Transverse colon (tissue), 4 donors: ENCODE results near the gene FREY1. TPM values are rescaled to one million over a fixed set of nuclear protein-coding genes. Genes with fewer than 3 reads are reported as not detected.

Experiments used
- DNase-seq: peaks from one replicate; pipeline ENCODE4 v3.0.0-alpha.2; 2019
- H3K27ac ChIP-seq, 4 donors: fragments of 200-600 bp; sonication (generic); 2 replicates each; pipeline ENCODE4 v1.5.1; 2016 to 2018; ENCODE audit warnings: inconsistent platforms in 4 of 4
- H3K27me3 ChIP-seq: fragments of 200-600 bp; sonication (generic); 2 replicates; pipeline ENCODE4 v1.5.1; 2017; ENCODE audit warnings: inconsistent platforms
- H3K36me3 ChIP-seq, 4 donors: fragments of 200-600 bp; sonication (generic); 2 replicates each; pipeline ENCODE4 v1.5.1; 2017 to 2019; ENCODE audit warnings: inconsistent platforms in 4 of 4
- H3K4me1 ChIP-seq, 4 donors: fragments of 200-600 bp; sonication (generic); 2 replicates each; pipeline ENCODE4 v1.5.1; 2017 to 2020; ENCODE audit warnings: inconsistent platforms in 4 of 4
- H3K4me3 ChIP-seq, 4 donors: fragments of 200-600 bp; sonication (generic); 1 replicate in 1 of 4; 2 replicates in 3 of 4; pipeline versions ENCODE4 v1.5.1 to v1.6.1; 2017 to 2019; ENCODE audit warnings: inconsistent platforms in 4 of 4
- H3K9me3 ChIP-seq, 2 donors: fragments of 200-600 bp; sonication (generic); 2 replicates each; pipeline ENCODE4 v1.5.1; 2017 to 2019; ENCODE audit warnings: inconsistent platforms in 2 of 2
- CTCF ChIP-seq, 5 experiments: fragments of 200-600 bp in 3 of 5; fragments of 450-650 bp in 2 of 5; sonication (generic) in 3 of 5; IDR thresholded peaks; 1 replicate in 2 of 5; 2 replicates in 3 of 5; pipeline ENCODE4 v1.5.1; 2016 to 2017; ENCODE audit warnings: antibody characterized with exemption in 5 of 5, inconsistent platforms in 3 of 5, mild to moderate bottlenecking in 2 of 5, moderate library complexity in 1 of 5
- EP300 ChIP-seq: sonication (generic); formaldehyde crosslinking; IDR thresholded peaks from one replicate; pipeline ENCODE4 v1.6.1; 2017; ENCODE audit warnings: antibody characterized with exemption, low read depth
- POLR2A ChIP-seq: fragments of 450-650 bp; IDR thresholded peaks from one replicate; pipeline ENCODE4 v1.6.1; 2016; ENCODE audit warnings: antibody characterized with exemption, mild to moderate bottlenecking, moderate library complexity
- POLR2AphosphoS5 ChIP-seq, 3 donors: sonication (generic); formaldehyde crosslinking; IDR thresholded peaks; one replicate each; pipeline ENCODE4 v1.6.1; 2016; ENCODE audit warnings: antibody characterized with exemption in 3 of 3
- WGBS, 2 donors: methylation state at CpG; one replicate each; pipeline ENCODE4 v1.1.5; 2018; ENCODE audit warnings: low coverage in 1 of 2; 5-methylcytosine and 5-hydroxymethylcytosine counted together
- in situ Hi-C, 4 donors: fragments of 200-750 bp; cut with MboI; loops; one replicate each; pipeline versions ENCODE4 v1.15.0 to v1.15.1; 2017; ENCODE audit warnings: low sequenced_read_pairs in 3 of 4, low pct_ligation_motif_present in 1 of 4, low pct_unique_long_range_greater_than_20kb in 1 of 4
- intact Hi-C: fragments of 100-400 bp; cut with DNase I; formaldehyde crosslinking; loops from one replicate; pipeline ENCODE4 v1.15.1; 2023; ENCODE audit warnings: low total_unique reads
- total RNA-seq, 4 donors: library from RNA; depleted of rRNA; stranded (reverse); fragments of >200 nt; gene quantifications; one replicate each; pipeline ENCODE4 v1.1.0, GENCODE V29; 2016

The FREY1 gene
- total RNA-seq, 4 donors from 2014 or later, result 0.82 to 2.7 TPM; not detected in 2

- peaks cover 0 to 64% (median 23%) of the 10 kb centered on the region in 4 donors for H3K36me3 ChIP-seq
- no peak for DNase-seq
- H3K27me3 ChIP-seq, result no peaks in the 10 kb centered on the region
- in situ Hi-C loops (no loop called here), intact Hi-C loops (no loop called here)
- no peak overlapping the region for H3K27ac ChIP-seq
- H3K4me1 ChIP-seq, result no peaks in the 10 kb centered on the region
- no peak overlapping the region for H3K4me3 ChIP-seq
- H3K9me3 ChIP-seq, result no peaks in the 10 kb centered on the region
- TF ChIP-seq POLR2AphosphoS5 (IDR thresholded peaks at IDR 0.05) (no peak), POLR2A (no peak), EP300 (no peak), CTCF (IDR thresholded peaks at IDR 0.05) (no peak)
- 100% methylated on average over 2 of the region's 2 CpGs; no CpG with 5 or more reads in 1 of the 2 donors for WGBS, 2 donors
These were observed 35.4 kb downstream of the FREY1 start for GRCh38 chr11:45871638-45872037.

GRCh38 chr11:45870706-45871105 lies 36.4 kb downstream of the FREY1 start:
- in situ Hi-C loops, result no loop called here
- H3K27ac ChIP-seq, result no peak overlapping the region
- no peaks in the 10 kb centered on the region for H3K4me1 ChIP-seq
- peaks cover 0 to 64% (median 23%) of the 10 kb centered on the region in 4 donors for H3K36me3 ChIP-seq
- no peak overlapping the region for H3K4me3 ChIP-seq
- 87% methylated on average over 4 of the region's 4 CpGs; no CpG with 5 or more reads in 1 of the 2 donors for WGBS, 2 donors
- H3K27me3 ChIP-seq, result no peaks in the 10 kb centered on the region
- DNase-seq, result no peak
- intact Hi-C loops, result no loop called here
- H3K9me3 ChIP-seq, result no peaks in the 10 kb centered on the region
- no peak for TF ChIP-seq EP300
- TF ChIP-seq CTCF (IDR thresholded peaks at IDR 0.05), result no peak
- TF ChIP-seq POLR2AphosphoS5 (IDR thresholded peaks at IDR 0.05), result no peak
- no peak for TF ChIP-seq POLR2A

- Histone ChIP-seq H3K27me3 (no peaks in the 10 kb centered on the region), H3K27ac (no peak overlapping the region), H3K4me3 (no peak overlapping the region), H3K9me3 (no peaks in the 10 kb centered on the region), H3K36me3 (peaks cover 0 to 74% (median 24%) of the 10 kb centered on the region in 4 donors), H3K4me1 (no peaks in the 10 kb centered on the region)
- no peak for DNase-seq
- 93% methylated on average over 12 of the region's 12 CpGs; no CpG with 5 or more reads in 1 of the 2 donors for WGBS, 2 donors
- in situ Hi-C loops, result no loop called here
- TF ChIP-seq CTCF (IDR thresholded peaks at IDR 0.05), result no peak
- intact Hi-C loops, result no loop called here
These were observed 37.5 kb downstream of the FREY1 start for GRCh38 chr11:45869551-45869950.

- TF ChIP-seq EP300, result no peak
- TF ChIP-seq POLR2A, result no peak
- no peak for TF ChIP-seq POLR2AphosphoS5 (IDR thresholded peaks at IDR 0.05)
- TF ChIP-seq CTCF (IDR thresholded peaks at IDR 0.05), result no peak
- Histone ChIP-seq H3K9me3 (no peaks in the 10 kb centered on the region), H3K4me3 (no peak overlapping the region), H3K27ac (no peak overlapping the region), H3K4me1 (peaks cover 5 to 19% (median 9%) of the 10 kb centered on the region in 4 donors), H3K36me3 (peaks cover 0 to 62% (median 32%) of the 10 kb centered on the region in 4 donors), H3K27me3 (no peaks in the 10 kb centered on the region)
- DNase-seq, result no peak
- intact Hi-C loops, result no loop called here
- in situ Hi-C loops, result no loop called here
These were observed 43.0 kb downstream of the FREY1 start for GRCh38 chr11:45864041-45864440.
